Epithelial cell of proximal tubule (primary cell): ENCODE data around the gene KIF18A. TPM values are rescaled to one million over a fixed set of nuclear protein-coding genes. Genes with fewer than 3 reads are reported as not detected.
"Not testable (repeated sequence)": the region's sequence is repeated elsewhere in the genome, so short reads cannot be mapped to it uniquely, and the experiment has no call there.

Experiments
- DNase-seq: peaks from one replicate; pipeline ENCODE4 v3.0.0-alpha.2; 2011; ENCODE audit warnings: low read depth
- H3K4me3 ChIP-seq: 2 replicates; pipeline ENCODE4 v1.5.1; 2011; ENCODE audit warnings: low read depth, mild to moderate bottlenecking, low read length
- CTCF ChIP-seq: conservative IDR thresholded peaks from 2 replicates; pipeline ENCODE4 v1.5.1; 2012; ENCODE audit warnings: low read depth, mild to moderate bottlenecking, low read length
- total RNA-seq: library from RNA; depleted of rRNA; stranded (reverse); fragments of >200 nt; gene quantifications from 2 replicates; pipeline ENCODE4 v1.2.3, GENCODE V29; 2015

Gene KIF18A
- total RNA-seq, 1 donor from 2014 or later: 15.7 TPM

DNA sequence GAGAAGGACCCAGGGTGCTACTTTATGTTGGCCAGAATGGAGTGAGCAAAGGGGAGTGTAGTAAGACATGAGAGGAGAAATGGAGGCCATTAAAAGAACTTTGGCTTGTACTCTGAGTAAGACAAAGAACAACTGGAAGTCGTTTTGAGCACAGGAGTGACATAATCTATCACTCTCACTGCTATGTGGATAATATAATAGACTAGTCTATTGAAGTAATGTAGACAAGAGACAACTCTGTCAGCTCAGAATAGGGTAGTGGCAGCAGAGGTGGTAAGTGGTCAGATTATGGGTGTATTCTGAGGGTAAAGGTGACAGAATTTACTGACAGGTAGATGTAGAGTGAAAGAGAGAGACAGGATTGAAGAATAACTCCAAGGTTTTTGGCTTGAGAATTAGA lies 8.2 kb downstream of the KIF18A start:
- no peak overlapping the region for H3K4me3 ChIP-seq
- no peak for DNase-seq
- no peak for TF ChIP-seq CTCF

- no peak for DNase-seq
- no peak for TF ChIP-seq CTCF
- no peak overlapping the region for H3K4me3 ChIP-seq
These were observed 9.7 kb downstream of the KIF18A start for GRCh38 chr11:28098257-28098656.

GRCh38 chr11:28092786-28093185 lies 15.2 kb downstream of the KIF18A start:
- no peak for DNase-seq
- H3K4me3 ChIP-seq: no peak overlapping the region
- no peak for TF ChIP-seq CTCF

DNA sequence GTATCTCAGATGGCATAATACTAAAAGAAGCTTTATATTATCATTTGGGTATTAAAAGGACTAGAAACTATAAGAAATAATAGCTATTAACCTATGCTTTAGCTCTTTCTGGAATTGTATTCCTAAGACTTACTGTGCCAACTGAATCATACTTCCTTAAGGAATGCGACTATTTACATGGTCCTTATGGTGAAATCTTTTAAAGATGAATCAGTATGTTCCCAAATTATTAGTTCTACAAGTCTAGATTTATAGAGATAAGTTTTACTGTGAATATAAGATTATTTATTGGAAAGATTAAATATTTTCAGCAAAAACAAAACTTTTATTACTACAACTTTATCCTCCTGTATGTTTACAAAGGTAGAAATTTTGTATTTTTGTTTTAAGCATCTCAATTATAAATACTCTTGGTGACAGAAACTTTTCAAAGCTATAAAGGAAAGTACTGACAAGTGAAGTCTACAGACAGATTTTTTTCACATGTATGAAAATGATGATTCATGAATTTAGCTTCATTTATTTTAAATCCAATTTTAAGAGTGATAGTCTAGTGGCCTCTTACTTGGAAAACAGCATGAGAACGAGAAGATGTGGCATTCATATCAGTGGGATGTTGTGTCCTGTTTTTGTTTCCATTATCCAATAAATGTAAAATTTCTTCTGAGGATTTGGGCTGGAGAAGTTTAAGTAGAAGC lies 17.8 kb downstream of the KIF18A start:
- DNase-seq: no peak
- H3K4me3 ChIP-seq: no peak overlapping the region
- TF ChIP-seq CTCF: no peak

DNA sequence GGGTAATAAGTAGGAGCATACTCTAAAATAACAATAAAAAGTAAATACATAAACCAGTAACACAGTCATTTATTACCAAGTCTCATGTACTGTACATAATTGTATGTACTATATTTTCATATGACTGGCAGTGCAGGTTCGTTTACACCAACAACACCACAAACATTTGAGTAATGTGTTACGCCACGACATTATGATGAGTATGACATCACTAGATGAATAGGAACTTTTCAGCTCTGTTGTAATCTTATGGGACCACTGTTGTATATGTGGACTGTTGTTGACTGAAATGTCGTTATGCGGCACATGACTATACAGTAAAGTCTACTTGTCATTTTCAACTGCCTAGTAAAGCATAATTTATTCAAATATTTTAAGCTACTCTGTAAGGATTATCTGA lies 18.6 kb downstream of the KIF18A start:
- H3K4me3 ChIP-seq: no peak overlapping the region
- no peak for DNase-seq

GRCh38 chr11:28087693-28088092 lies 20.3 kb downstream of the KIF18A start:
- not testable (repeated sequence) for H3K4me3 ChIP-seq, DNase-seq

More for the DNA sequence above, 18.6 kb downstream of the KIF18A start:
- TF ChIP-seq CTCF: no peak

DNA sequence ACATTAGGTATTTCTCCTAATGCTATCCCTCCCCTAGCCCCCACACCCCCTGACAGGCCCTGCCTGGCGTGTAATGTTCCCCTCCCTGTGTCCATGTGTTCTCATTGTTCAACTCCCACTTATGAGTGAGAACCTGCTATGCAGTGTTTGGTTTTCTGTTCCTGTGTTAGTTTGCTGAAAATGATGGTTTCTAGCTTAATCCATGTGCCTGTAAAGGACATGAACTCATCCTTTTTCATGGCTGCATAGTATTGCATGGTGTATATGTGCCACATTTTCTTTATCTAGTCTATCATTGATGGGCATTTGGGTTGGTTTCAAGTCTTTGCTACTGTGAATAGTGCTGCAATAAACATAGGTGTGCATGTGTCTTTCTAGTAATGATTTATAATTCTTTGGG lies 20.8 kb downstream of the KIF18A start:
- not testable (repeated sequence) for DNase-seq, H3K4me3 ChIP-seq

DNA sequence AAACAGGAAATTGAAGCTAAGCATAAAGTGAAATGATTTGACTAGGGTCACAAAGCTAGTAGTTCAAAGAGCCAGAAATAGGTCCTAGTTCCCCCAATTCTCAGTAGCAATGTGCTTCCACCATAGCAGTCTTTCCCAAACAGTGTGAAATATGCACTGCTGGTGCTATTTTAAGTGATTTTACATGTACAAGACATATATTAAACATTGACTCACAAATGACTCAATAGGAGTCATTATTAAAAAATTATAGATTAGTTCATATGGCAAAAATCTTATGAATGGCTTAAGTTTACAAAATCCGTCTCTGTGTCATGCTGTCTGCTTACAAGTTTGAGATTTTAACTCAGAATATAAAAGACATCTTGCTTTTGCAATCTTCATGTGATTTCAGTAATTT lies 21.4 kb downstream of the KIF18A start:
- no peak overlapping the region for H3K4me3 ChIP-seq
- TF ChIP-seq CTCF: no peak
- no peak for DNase-seq
